HG03066 (cell line): Measurements from ENCODE around the gene SHH.

Source experiments
- ATAC-seq: cut with Tn5 transposase; IDR thresholded peaks from one replicate; pipeline ENCODE4 v1.9.1; 2021; ENCODE audit warnings: low read depth; ENCODE audit not compliant: unreplicated experiment

SHH gene

GRCh38 chr7:155769701-155770100 is 42.6 kb downstream of the SHH start:
- no peak for ATAC-seq

GRCh38 chr7:155766966-155767916 is 45.0 kb downstream of the SHH start:
- ATAC-seq = no peak

DNA sequence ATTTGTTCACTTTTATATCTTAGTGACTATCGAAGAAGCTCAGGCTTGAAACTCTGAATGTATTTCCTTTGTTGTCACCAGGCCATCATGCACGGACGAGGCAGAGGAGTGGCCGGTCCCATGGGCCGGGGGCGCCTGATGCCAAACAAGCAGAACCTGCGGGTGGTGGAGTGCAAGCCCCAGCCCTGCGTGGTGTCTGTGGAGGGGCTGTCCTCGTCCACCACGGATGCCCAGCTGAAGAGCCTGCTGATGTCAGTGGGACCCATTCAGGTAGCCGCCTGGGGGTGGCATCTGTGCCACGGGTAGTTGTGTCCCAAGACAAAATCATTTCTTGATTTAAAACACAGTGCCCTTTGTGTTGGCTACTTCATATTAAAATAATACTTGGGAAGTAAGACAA is 45.9 kb downstream of the SHH start:
- no peak for ATAC-seq

- ATAC-seq = no peak
Measured at GRCh38 chr7:155765458-155765857, 46.8 kb downstream of the SHH start.

- ATAC-seq = peak; percentile 29
Measured at GRCh38 chr7:155764438-155764793, 47.8 kb downstream of the SHH start.

GRCh38 chr7:155763691-155764437 is 48.4 kb downstream of the SHH start:
- peak; percentile 64 for ATAC-seq

DNA sequence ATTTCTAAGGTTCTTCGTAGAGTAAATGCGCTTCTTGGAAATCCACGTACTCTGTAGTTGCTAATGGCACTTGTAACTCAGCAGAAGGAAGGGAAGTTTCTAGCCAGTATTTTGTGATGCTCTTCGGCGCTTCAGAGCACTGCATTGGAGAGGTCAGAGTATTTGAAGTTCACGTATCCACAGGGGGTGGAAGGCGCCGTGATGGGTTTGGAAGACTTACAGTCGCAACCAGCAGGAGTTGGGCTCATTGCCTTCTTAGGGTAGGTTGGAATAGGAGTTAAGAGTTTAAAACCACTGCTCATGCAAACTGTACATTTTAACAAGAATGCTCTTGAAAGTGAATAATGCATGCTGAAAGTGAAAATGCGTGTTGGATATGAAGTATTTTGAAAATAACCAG is 49.1 kb downstream of the SHH start:
- ATAC-seq = no peak

GRCh38 chr7:155762655-155763054 is 49.6 kb downstream of the SHH start:
- ATAC-seq = no peak

- ATAC-seq = no peak
Measured at GRCh38 chr7:155762036-155762435, 50.2 kb downstream of the SHH start.

DNA sequence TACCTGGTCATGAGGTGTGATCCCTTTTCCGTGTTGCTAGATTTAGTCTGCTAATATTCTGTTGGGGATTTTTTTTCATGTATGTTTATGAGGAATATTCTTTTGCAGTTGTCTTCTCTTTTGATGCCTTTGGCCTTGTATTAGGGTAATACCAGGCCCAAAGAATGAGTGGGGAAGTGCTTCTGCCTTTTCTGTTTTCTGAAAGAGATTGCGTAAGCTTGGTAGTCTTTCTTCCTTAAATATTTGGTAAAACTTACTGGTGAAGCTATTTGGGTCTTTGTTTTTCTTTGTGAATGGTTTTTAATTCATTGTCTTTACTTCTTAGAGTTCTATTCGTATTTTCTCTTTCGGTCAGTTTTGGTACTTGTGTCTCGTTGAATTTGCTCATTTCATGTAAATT is 51.1 kb downstream of the SHH start:
- ATAC-seq = no peak

GRCh38 chr7:155759740-155760430 is 52.4 kb downstream of the SHH start:
- ATAC-seq = no peak

GRCh38 chr7:155758348-155758747 is 53.9 kb downstream of the SHH start:
- ATAC-seq = no peak

DNA sequence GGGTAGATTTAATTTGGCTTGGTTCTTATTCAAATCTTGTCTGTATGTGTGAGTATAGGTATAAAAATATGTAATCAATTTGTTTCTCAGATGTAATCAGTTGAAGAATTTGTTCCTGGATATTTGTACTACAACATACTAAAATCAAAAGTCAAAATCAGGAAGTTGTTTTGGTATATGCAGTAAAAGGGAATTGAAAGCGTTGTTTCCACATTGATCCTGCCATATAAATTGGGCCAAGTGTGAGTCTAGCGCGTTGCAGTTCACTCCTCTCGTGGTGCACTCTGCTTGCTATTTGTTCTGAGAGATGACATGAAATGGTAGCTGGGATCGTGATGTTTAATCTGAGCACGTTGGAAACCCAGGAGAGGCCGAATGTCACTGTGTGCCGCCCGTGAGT is 55.9 kb downstream of the SHH start:
- ATAC-seq = no peak

- ATAC-seq = no peak
Measured at GRCh38 chr7:155755026-155755425, 57.2 kb downstream of the SHH start.

DNA sequence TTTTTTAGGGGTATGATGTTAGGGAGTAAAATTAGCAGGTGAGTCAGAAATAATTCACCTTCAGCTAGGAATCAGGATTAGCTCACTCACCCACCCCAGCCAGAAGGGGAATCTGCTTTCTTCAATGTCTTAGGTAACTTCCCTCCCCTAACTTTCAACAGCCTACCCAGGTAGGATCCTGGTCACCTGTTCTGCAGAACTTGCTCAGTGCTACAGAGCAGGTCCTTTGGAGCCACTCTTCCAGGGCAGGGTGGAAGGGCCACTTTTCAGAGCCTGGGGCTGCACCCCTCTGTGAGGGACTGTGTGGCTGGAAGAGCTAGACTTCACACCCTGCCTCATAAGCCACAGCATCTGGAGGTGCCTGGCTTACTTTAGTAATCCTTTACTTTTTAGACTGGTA is 58.1 kb downstream of the SHH start:
- ATAC-seq = no peak

- ATAC-seq = no peak
Measured at GRCh38 chr7:155753446-155753965, 58.8 kb downstream of the SHH start.

GRCh38 chr7:155752756-155753445 is 59.4 kb downstream of the SHH start:
- ATAC-seq = peak; percentile 60

DNA sequence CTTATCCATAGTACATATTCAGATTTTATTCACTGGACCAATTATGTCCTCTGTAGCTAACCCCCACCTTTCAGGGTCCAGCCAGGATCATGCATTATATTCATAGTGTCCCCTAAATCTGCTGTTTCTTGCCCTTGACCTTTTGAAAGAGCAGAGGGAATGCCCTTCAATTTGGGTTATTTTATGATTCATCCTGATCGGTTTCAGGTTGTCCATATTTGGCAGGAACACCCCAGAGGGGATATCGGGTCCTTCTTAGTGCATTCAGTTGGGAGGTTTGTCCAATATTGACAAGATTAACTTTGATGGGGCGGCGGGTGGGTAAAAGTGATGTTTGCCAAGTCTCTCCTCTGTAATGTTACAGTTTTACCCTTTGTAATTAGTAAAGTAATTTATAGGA is 60.9 kb downstream of the SHH start:
- no peak for ATAC-seq

- ATAC-seq = no peak
Measured at GRCh38 chr7:155750255-155751125, 61.8 kb downstream of the SHH start.
